Activated CD8-positive, alpha-beta T cell treated with anti-CD3 and anti-CD28 coated beads for 36 hours (primary cell): ENCODE data around the gene EFNA3. TPM values are rescaled to one million over a fixed set of nuclear protein-coding genes. Genes with fewer than 3 reads are reported as not detected.
A peak's percentile ranks its signal among the peaks of the same experiment; 100 is the strongest.

Source experiments
- ATAC-seq: fragments of 200-7000 bp; cut with Tn5 transposase; one replicate; pipeline ENCODE4 v1.10.0; 2021; ENCODE audit warnings: mild to moderate bottlenecking, moderate library complexity
- CTCF ChIA-PET: fragments of 350-600 bp; sonication (Branson Sonifier 250); formaldehyde crosslinking; loops from one replicate; lab custom pipeline; 2021; ENCODE audit warnings: antibody characterized with exemption; lab: Charles Lee
- POLR2A ChIA-PET: fragments of 350-600 bp; sonication (Branson Sonifier 250); formaldehyde crosslinking; loops from one replicate; lab custom pipeline; 2021; ENCODE audit warnings: antibody characterized with exemption; lab: Charles Lee
- DNase-seq: peaks from one replicate; pipeline ENCODE4 v3.0.0-alpha.2; 2020
- H3K27ac Mint-ChIP-seq: one replicate; pipeline ENCODE4 v1.8.0; 2021; ENCODE audit warnings: mild to moderate bottlenecking, mixed read lengths
- H3K27me3 Mint-ChIP-seq: one replicate; pipeline ENCODE4 v1.8.0; 2021; ENCODE audit warnings: mixed read lengths
- H3K36me3 Mint-ChIP-seq: one replicate; pipeline ENCODE4 v1.8.0; 2021; ENCODE audit warnings: low read depth, mixed read lengths
- H3K4me1 Mint-ChIP-seq: one replicate; pipeline ENCODE4 v1.8.0; 2021; ENCODE audit warnings: low read depth, mixed read lengths
- H3K4me3 Mint-ChIP-seq: one replicate; pipeline ENCODE4 v1.8.0; 2021; ENCODE audit warnings: mild to moderate bottlenecking, moderate library complexity, mixed read lengths
- H3K9me3 Mint-ChIP-seq: one replicate; pipeline ENCODE4 v1.8.0; 2021; ENCODE audit warnings: mixed read lengths
- intact Hi-C: fragments of 100-400 bp; cut with micrococcal nuclease; formaldehyde crosslinking; loops from one replicate; pipeline ENCODE4 v1.10.0; 2022
- total RNA-seq, 2 experiments: library from RNA; stranded (reverse); gene quantifications; one replicate each; pipeline ENCODE4 v1.2.3, GENCODE V29; 2021
- TF ChIP-seq, protein P1 (sequence below): fragments of 200-600 bp; IDR thresholded peaks from one replicate; pipeline ENCODE4 v1.8.0; 2022; ENCODE audit warnings: antibody characterized with exemption, mild to moderate bottlenecking

Gene EFNA3
- total RNA-seq, 2 experiments from 2014 or later: 5.1 to 8.6 TPM

- POLR2A ChIA-PET: interaction anchor here (0.7 to 1.1 kb wide), 2 partner anchors 58 to 62 kb away, joined by 3 to 4 read pairs; no protein-coding TSS in a partner anchor
- CTCF ChIA-PET: interaction anchor here (0.7 to 23.5 kb wide), 7 partner anchors 12 to 96 kb away, joined by 4 to 278 read pairs (median 23); partner anchors contain the start of genes ADAM15 and EFNA4
- no peak overlapping the region for H3K4me3 Mint-ChIP-seq
- TF ChIP-seq, protein P1, sequence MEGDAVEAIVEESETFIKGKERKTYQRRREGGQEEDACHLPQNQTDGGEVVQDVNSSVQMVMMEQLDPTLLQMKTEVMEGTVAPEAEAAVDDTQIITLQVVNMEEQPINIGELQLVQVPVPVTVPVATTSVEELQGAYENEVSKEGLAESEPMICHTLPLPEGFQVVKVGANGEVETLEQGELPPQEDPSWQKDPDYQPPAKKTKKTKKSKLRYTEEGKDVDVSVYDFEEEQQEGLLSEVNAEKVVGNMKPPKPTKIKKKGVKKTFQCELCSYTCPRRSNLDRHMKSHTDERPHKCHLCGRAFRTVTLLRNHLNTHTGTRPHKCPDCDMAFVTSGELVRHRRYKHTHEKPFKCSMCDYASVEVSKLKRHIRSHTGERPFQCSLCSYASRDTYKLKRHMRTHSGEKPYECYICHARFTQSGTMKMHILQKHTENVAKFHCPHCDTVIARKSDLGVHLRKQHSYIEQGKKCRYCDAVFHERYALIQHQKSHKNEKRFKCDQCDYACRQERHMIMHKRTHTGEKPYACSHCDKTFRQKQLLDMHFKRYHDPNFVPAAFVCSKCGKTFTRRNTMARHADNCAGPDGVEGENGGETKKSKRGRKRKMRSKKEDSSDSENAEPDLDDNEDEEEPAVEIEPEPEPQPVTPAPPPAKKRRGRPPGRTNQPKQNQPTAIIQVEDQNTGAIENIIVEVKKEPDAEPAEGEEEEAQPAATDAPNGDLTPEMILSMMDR: no peak
- H3K9me3 Mint-ChIP-seq: no peaks in the 10 kb centered on the region
- H3K27me3 Mint-ChIP-seq: no peaks in the 10 kb centered on the region
- H3K36me3 Mint-ChIP-seq: peaks cover 3% of the 10 kb centered on the region
- H3K27ac Mint-ChIP-seq: no peak overlapping the region
- no peak for ATAC-seq
- H3K4me1 Mint-ChIP-seq: peaks cover 21% of the 10 kb centered on the region
- DNase-seq: no peak
- intact Hi-C loops: no loop called here
These were observed 5.9 kb upstream of the EFNA3 start for GRCh38 chr1:155072531-155073289.

DNA sequence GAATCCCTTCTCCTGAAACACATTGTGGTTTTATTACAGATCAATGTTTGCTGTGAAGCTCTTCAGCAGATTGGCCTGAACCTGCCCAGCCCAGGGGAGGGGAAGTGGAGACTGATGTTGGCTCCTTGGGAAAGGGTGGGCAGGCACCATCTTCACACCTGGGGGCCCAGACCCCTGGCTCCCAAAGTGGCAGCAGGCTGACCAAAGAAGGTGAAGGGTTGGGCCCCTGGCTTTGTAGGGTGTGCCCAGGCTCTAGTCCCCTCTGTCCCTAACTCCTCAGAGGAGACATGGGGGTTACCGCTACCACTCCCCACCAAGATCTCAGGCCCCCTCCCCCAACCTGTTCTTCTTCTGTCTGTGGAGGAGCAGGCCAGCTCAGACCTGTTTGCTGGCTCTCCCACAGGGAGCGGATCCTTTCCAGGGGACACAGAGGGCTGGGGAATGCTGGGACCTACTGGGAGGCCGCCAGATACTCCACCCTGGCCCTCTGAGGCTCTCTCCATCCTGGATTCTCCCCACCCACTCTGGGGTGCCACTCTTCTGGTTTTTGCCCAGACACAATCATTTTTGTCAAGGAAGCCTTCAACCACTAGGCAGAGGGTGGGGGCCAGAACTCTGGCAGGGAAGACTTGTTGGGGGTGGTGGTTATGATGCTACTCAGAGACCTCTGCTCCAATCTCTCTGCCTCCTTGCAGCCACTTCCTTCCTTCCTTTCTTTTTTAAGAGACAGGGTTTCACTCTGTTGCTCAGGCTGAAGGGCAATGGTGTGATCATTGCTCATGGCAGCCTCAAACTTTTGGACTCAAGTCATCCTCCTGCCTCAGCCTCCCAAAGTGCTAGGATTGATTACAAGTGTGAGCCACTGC, 5.0 kb upstream of the EFNA3 start:
- Mint-ChIP-seq H3K27ac (no peak overlapping the region), H3K27me3 (no peaks in the 10 kb centered on the region), H3K4me3 (no peak overlapping the region), H3K4me1 (peaks cover 21% of the 10 kb centered on the region), H3K36me3 (peaks cover 3% of the 10 kb centered on the region), H3K9me3 (no peaks in the 10 kb centered on the region)
- DNase-seq (peak; percentile 60), ATAC-seq (peak; percentile 37)
- CTCF ChIA-PET: interaction anchor here (0.7 to 12.6 kb wide), 5 partner anchors 12 to 99 kb away, joined by 4 to 124 read pairs (median 23); partner anchors contain the start of genes EFNA4 and KRTCAP2
- POLR2A ChIA-PET: interaction anchor here (0.7 to 1.1 kb wide), 3 partner anchors 12 to 61 kb away, joined by 3 to 4 read pairs (median 4); no protein-coding TSS in a partner anchor
- TF ChIP-seq, protein P1: no peak
- intact Hi-C loops: no loop called here

GRCh38 chr1:155075535-155075934, 3.1 kb upstream of the EFNA3 start:
- Mint-ChIP-seq H3K9me3 (no peaks in the 10 kb centered on the region), H3K4me1 (peaks cover 27% of the 10 kb centered on the region), H3K27ac (no peak overlapping the region), H3K36me3 (no peaks in the 10 kb centered on the region), H3K4me3 (no peak overlapping the region), H3K27me3 (peaks cover 10% of the 10 kb centered on the region)
- DNase-seq (no peak), ATAC-seq (no peak)
- intact Hi-C loops: no loop called here
- ChIA-PET POLR2A (interaction anchor here (0.5 to 2.1 kb wide), 4 partner anchors 9 to 223 kb away, joined by 4 to 11 read pairs (median 5); no protein-coding TSS in a partner anchor), CTCF (interaction anchor here (1.5 to 12.6 kb wide), 7 partner anchors 10 to 97 kb away, joined by 3 to 124 read pairs (median 14); partner anchors contain the start of genes ADAM15, EFNA4 and KRTCAP2)
- TF ChIP-seq, protein P1: no peak

DNA sequence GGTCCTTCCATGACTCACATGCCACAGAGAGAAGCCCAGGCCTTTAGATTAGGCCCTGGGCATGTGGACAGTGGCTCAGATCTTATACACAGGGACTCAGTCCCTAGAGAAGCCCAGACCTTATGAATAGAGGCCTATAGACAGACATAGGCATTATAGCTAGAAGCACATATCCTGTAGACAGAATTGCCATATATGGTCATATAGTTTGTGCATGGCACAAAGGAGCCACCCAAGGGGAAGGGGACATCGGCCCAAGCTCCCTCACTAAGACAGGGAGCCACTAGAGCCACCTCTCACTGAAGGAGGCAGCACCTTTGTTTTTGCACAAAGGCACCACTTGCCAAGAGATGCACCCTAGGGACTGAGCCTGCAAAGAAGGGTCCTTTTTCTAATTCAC, 2.3 kb upstream of the EFNA3 start:
- intact Hi-C loops: no loop called here
- Mint-ChIP-seq H3K27ac (no peak overlapping the region), H3K36me3 (no peaks in the 10 kb centered on the region), H3K4me1 (peaks cover 27% of the 10 kb centered on the region), H3K4me3 (no peak overlapping the region), H3K27me3 (peaks cover 15% of the 10 kb centered on the region), H3K9me3 (no peaks in the 10 kb centered on the region)
- CTCF ChIA-PET: interaction anchor here (1.0 to 12.6 kb wide), 8 partner anchors 9 to 132 kb away, joined by 3 to 124 read pairs (median 12); partner anchors contain the start of genes ADAM15, EFNA4 and KRTCAP2
- TF ChIP-seq, protein P1: no peak
- no peak for DNase-seq
- ATAC-seq: no peak
- POLR2A ChIA-PET: interaction anchor here (0.6 to 2.1 kb wide), 6 partner anchors 9 to 63 kb away, joined by 3 to 11 read pairs (median 4); partner anchors contain the start of gene EFNA4
